GM23248 (cell line): ENCODE data around the gene LRP1. TPM values are rescaled to one million over a fixed set of nuclear protein-coding genes. Genes with fewer than 3 reads are reported as not detected.

ENCODE experiments used
- DNase-seq: peaks from one replicate; pipeline ENCODE4 v3.0.0-alpha.2; 2015
- H2AFZ ChIP-seq: fragments of 200-600 bp; sonication (generic); 2 replicates; pipeline ENCODE4 v1.6.1; 2016; ENCODE audit warnings: antibody characterized with exemption
- H3F3A ChIP-seq: fragments of 200-600 bp; sonication (generic); 2 replicates; pipeline ENCODE4 v1.6.1; 2016; ENCODE audit warnings: mild to moderate bottlenecking, antibody characterized with exemption, mixed run types; ENCODE audit not compliant: insufficient read depth
- H3K27ac ChIP-seq: fragments of 200-600 bp; sonication (generic); 2 replicates; pipeline ENCODE4 v1.5.1; 2016; ENCODE audit warnings: mild to moderate bottlenecking
- H3K27me3 ChIP-seq: fragments of 200-600 bp; sonication (generic); replicated peaks from 2 replicates; pipeline ENCODE4 v1.6.1; 2016; ENCODE audit warnings: mild to moderate bottlenecking; ENCODE audit not compliant: insufficient read depth
- H3K36me3 ChIP-seq: fragments of 200-600 bp; sonication (generic); 2 replicates; pipeline ENCODE4 v1.6.1; 2016; ENCODE audit warnings: low read depth, mild to moderate bottlenecking
- H3K4me1 ChIP-seq: fragments of 200-600 bp; sonication (generic); 2 replicates; pipeline ENCODE4 v1.6.1; 2016; ENCODE audit warnings: mild to moderate bottlenecking; ENCODE audit not compliant: insufficient read depth
- H3K4me2 ChIP-seq: fragments of 200-600 bp; sonication (generic); one replicate; pipeline ENCODE4 v1.6.1; 2016; ENCODE audit warnings: mild to moderate bottlenecking; ENCODE audit not compliant: unreplicated experiment
- H3K4me3 ChIP-seq: fragments of 200-600 bp; sonication (generic); 2 replicates; pipeline ENCODE4 v1.5.1; 2016; ENCODE audit warnings: mild to moderate bottlenecking
- H3K79me2 ChIP-seq: fragments of 200-600 bp; sonication (generic); 2 replicates; pipeline ENCODE4 v1.6.1; 2016; ENCODE audit warnings: mild to moderate bottlenecking; ENCODE audit not compliant: insufficient read depth
- H3K9ac ChIP-seq: fragments of 200-600 bp; sonication (generic); 2 replicates; pipeline ENCODE4 v1.6.1; 2016; ENCODE audit warnings: mild to moderate bottlenecking
- H3K9me2 ChIP-seq: fragments of 200-600 bp; sonication (generic); 2 replicates; pipeline ENCODE4 v1.6.1; 2016; ENCODE audit warnings: mixed run types, mild to moderate bottlenecking, moderate library complexity; ENCODE audit not compliant: insufficient read depth
- H3K9me3 ChIP-seq: fragments of 200-600 bp; sonication (generic); one replicate; pipeline ENCODE4 v1.6.1; 2017; ENCODE audit warnings: low read depth
- H4K20me1 ChIP-seq: fragments of 200-600 bp; sonication (generic); 2 replicates; pipeline ENCODE4 v1.6.0; 2016; ENCODE audit not compliant: insufficient read depth
- EZH2 ChIP-seq: fragments of 200-600 bp; sonication (generic); IDR thresholded peaks from 2 replicates; pipeline ENCODE4 v1.6.1; 2018; ENCODE audit warnings: antibody characterized with exemption, mild to moderate bottlenecking; ENCODE audit not compliant: insufficient read depth, poor library complexity, severe bottlenecking
- EZH2phosphoT487 ChIP-seq: fragments of 200-600 bp; sonication (generic); IDR thresholded peaks from 2 replicates; pipeline ENCODE4 v1.6.1; 2018; ENCODE audit warnings: antibody characterized with exemption, moderate library complexity, mild to moderate bottlenecking, low read depth; ENCODE audit not compliant: insufficient read depth
- WGBS, 2 experiments: methylation state at CpG; one replicate each; pipeline ENCODE4 v1.1.6; 2015 to 2017; ENCODE audit warnings: low lambda C conversion rate in 2 of 2, low coverage in 1 of 2; ENCODE audit errors: missing lambda C conversion rate in 2 of 2; 5-methylcytosine and 5-hydroxymethylcytosine counted together
- in situ Hi-C: fragments of 300-500 bp; cut with MboI; formaldehyde crosslinking; loops from 2 replicates; pipeline ENCODE4 v1.15.0; 2020
- polyA plus RNA-seq: library from polyadenylated mRNA; unstranded; fragments of >200 nt; fragmentation: Nextera tagmentation; extraction: Ambion mirVana; gene quantifications from 2 replicates; pipeline ENCODE4 v1.2.1, GENCODE V29; 2016
- total RNA-seq: library from RNA; depleted of rRNA; stranded (reverse); fragments of >200 nt; shearing (Covaris generic); gene quantifications from 2 replicates; pipeline ENCODE4 v1.2.3, GENCODE V29; 2014

Gene LRP1
- total and polyA plus RNA-seq, 2 experiments from 2014 or later = 166 to 257 TPM

- H4K20me1 ChIP-seq = no peaks in the 10 kb centered on the region
- no peaks in the 10 kb centered on the region for H3K27me3 ChIP-seq
- H3K36me3 ChIP-seq = peaks cover 26% of the 10 kb centered on the region
- TF ChIP-seq EZH2 (no peak), EZH2phosphoT487 (no peak)
- no peaks in the 10 kb centered on the region for H3K9me3 ChIP-seq
- in situ Hi-C loops = no loop called here
- H3K79me2 ChIP-seq = peaks cover 13% of the 10 kb centered on the region
- H3K27ac ChIP-seq = peak overlapping the region; percentile 9
- H3F3A ChIP-seq = peaks cover 72% of the 10 kb centered on the region
- H3K4me3 ChIP-seq = no peak overlapping the region
- no peak for DNase-seq
- H3K9ac ChIP-seq = no peak overlapping the region
- 77% methylated on average over 8 of the region's 8 CpGs for WGBS, 2 experiments
- H3K9me2 ChIP-seq = no peaks in the 10 kb centered on the region
- H2AFZ ChIP-seq = no peak overlapping the region
- peaks cover 30% of the 10 kb centered on the region for H3K4me1 ChIP-seq
- H3K4me2 ChIP-seq = no peak overlapping the region
Measured at GRCh38 chr12:57096748-57097553, 31.3 kb upstream of the LRP1 start.

GRCh38 chr12:57097554-57097835 is 30.8 kb upstream of the LRP1 start:
- Histone ChIP-seq H3K9me3 (no peaks in the 10 kb centered on the region), H2AFZ (no peak overlapping the region), H3K9ac (no peak overlapping the region), H4K20me1 (no peaks in the 10 kb centered on the region), H3K4me1 (peaks cover 25% of the 10 kb centered on the region), H3K4me3 (no peak overlapping the region), H3K79me2 (peaks cover 8% of the 10 kb centered on the region), H3F3A (peaks cover 71% of the 10 kb centered on the region), H3K9me2 (no peaks in the 10 kb centered on the region), H3K4me2 (no peak overlapping the region), H3K27me3 (no peaks in the 10 kb centered on the region), H3K27ac (peak overlapping the region; percentile 10; the same call in 1 of the 2 replicates), H3K36me3 (peaks cover 20% of the 10 kb centered on the region)
- in situ Hi-C loops = no loop called here
- TF ChIP-seq EZH2phosphoT487 = no peak
- TF ChIP-seq EZH2 = no peak
- DNase-seq = no peak
- 70 to 79% methylated on average over 8 of the region's 8 CpGs for WGBS, 2 experiments

- peak overlapping the region; percentile 41 for H3K27ac ChIP-seq
- in situ Hi-C loops = no loop called here
- H3K9me3 ChIP-seq = no peaks in the 10 kb centered on the region
Measured at GRCh38 chr12:57098546-57098945, 29.7 kb upstream of the LRP1 start.

GRCh38 chr12:57099047-57099714 is 29.1 kb upstream of the LRP1 start:
- no peak overlapping the region for H3K4me2 ChIP-seq
- no peaks in the 10 kb centered on the region for H3K9me3 ChIP-seq
- no peak overlapping the region for H2AFZ ChIP-seq
- no peaks in the 10 kb centered on the region for H3K27me3 ChIP-seq
- no peaks in the 10 kb centered on the region for H3K9me2 ChIP-seq
- in situ Hi-C loops = no loop called here
- peaks cover 73% of the 10 kb centered on the region for H3F3A ChIP-seq
- no peaks in the 10 kb centered on the region; the same call in 1 of the 2 replicates for H3K79me2 ChIP-seq
- H3K36me3 ChIP-seq = peaks cover 21% of the 10 kb centered on the region
- 66% methylated on average over 11 of the region's 11 CpGs for WGBS, 2 experiments
- DNase-seq = peak; percentile 69
- no peak overlapping the region for H3K9ac ChIP-seq
- H3K27ac ChIP-seq = peak overlapping the region; percentile 41
- peaks cover 9% of the 10 kb centered on the region; the same call in 1 of the 2 replicates for H3K4me1 ChIP-seq
- TF ChIP-seq EZH2 (no peak), EZH2phosphoT487 (no peak)
- H3K4me3 ChIP-seq = no peak overlapping the region
- H4K20me1 ChIP-seq = no peaks in the 10 kb centered on the region

More at GRCh38 chr12:57098546-57098945, 29.7 kb upstream of the LRP1 start:
- H4K20me1 ChIP-seq = no peaks in the 10 kb centered on the region
- no peaks in the 10 kb centered on the region for H3K9me2 ChIP-seq
- peaks cover 70% of the 10 kb centered on the region for H3F3A ChIP-seq
- no peak overlapping the region for H3K9ac ChIP-seq
- H3K27me3 ChIP-seq = no peaks in the 10 kb centered on the region
- H3K4me1 ChIP-seq = peaks cover 14% of the 10 kb centered on the region
- H3K4me2 ChIP-seq = no peak overlapping the region
- no peak for DNase-seq
- no peaks in the 10 kb centered on the region; the same call in 1 of the 2 replicates for H3K79me2 ChIP-seq
- H3K4me3 ChIP-seq = no peak overlapping the region
- no peak overlapping the region for H2AFZ ChIP-seq
- TF ChIP-seq EZH2phosphoT487 (no peak), EZH2 (no peak)
- H3K36me3 ChIP-seq = peaks cover 16% of the 10 kb centered on the region
- 58 to 78% methylated on average over 1 of the region's 1 CpG for WGBS, 2 experiments
